ENCODE results near the gene AATK.

The AATK gene

GRCh38 chr17:81125573-81126081, 40.4 kb downstream of the AATK start:
- DNase-seq, result no peak

DNA sequence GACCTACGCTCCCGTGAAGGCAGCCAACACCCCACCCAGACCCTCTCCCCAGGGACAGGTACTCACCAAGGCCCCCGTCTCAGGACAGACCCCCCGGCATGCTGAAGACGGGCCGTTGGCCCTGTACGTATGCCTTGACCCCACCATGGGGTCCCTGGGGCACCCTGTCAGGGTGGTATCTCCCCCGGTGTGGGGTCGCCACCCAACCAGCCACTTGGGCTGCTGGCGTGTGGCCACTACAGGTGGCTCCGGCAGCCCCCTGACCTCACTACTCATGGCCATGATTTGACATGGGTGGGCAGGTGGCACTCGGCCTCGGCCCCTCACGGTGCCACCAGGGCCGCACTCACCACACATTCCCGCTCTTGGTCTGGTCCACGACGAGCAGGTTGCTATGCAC, 41.6 kb downstream of the AATK start:
- no peak for DNase-seq

GRCh38 chr17:81123052-81124048, 42.7 kb downstream of the AATK start:
- no peak for DNase-seq

DNA sequence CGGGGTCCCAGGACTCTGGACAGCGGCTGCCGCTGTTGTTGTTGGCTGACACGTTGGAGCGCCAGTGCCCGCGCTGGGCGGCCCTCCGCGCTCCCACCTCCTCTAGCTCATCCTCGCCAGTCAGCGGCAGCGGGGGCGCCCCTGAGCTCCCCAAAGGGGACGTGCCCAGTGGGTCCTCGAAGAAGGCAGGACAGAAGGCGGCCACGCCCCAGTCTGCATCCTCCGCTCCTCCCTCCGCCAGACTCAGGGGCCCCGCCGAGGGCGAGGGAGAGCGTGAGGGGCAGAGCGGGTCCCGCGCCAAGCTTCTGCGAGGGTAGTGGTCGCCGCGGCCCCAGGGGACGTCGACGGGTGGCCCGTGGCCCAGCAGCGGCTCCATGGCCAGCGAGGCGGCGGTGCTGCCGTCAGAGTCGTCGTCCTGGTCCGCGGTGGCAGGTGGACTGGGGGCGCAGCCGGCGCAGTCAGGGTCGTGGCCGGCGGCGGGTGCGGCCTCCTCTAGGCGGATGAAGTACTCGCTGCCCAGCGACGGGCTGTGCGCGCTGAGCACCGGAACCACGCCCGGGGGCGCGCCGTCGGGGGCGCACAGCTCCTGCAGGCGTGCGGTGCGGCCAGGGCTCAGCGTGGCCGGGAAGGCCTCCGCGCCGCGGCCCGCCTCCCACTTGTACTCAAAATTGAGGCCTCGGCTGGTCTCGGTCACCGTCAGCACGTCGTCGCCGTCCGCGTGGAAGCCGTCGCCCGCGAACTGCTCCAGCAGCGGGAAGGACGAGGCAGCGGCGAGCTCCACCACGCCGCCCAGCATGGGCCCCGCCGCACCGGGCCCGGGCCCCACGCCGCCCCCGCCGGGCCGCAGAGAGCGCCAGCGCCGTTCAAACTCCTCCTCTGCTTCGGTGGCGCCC, 43.9 kb downstream of the AATK start:
- no peak for DNase-seq

GRCh38 chr17:81120695-81121621, 45.1 kb downstream of the AATK start:
- DNase-seq, result no peak

- DNase-seq, result no peak
Observed at GRCh38 chr17:81120149-81120484, 45.9 kb downstream of the AATK start.

GRCh38 chr17:81119223-81120148, 46.5 kb downstream of the AATK start:
- DNase-seq, result peak; percentile 72

DNA sequence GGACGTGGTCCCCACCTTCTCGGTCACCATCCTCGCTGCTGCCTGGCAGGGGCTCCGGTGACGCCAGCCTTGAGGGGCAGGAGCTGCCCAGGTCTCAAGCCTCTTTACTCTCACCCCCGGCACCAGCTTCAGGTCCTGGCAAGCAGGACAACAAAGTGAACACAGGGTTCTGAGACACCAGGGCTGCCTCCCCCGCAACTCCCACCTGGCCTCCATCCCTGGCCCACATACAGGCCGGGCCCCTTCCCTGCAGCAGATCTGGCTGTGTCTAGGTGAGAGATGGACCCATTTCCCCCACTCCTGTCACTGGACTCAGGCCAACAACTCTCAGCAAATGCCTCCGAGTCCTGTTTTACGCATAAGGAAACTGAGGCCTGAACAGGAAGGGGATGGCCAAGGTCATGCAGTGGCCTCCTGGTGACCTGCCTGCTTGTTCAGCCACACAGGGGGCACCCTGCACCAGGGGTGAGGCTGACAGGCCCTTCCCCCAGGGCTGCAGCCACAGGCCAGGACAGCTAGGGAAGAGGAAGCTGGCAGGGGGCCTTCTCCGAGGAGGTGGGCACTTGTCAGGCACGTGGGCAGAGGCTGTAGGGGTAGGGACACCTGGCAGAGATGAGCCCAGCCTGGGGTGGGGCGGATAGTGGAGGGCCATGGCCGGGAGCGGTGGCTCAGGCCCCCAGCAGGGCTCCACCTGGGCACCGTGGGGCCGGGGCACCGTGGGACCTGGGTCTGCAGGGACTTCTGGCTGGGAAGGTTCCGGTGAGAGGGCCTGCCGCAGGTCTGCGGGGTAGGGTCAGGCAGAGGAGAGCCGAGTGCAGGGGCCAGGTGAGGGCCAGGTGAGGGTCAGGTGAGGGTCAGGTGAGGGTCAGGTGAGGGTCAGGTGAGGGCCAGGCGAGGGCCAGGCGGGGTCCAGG, 47.5 kb downstream of the AATK start:
- no peak for DNase-seq

DNA sequence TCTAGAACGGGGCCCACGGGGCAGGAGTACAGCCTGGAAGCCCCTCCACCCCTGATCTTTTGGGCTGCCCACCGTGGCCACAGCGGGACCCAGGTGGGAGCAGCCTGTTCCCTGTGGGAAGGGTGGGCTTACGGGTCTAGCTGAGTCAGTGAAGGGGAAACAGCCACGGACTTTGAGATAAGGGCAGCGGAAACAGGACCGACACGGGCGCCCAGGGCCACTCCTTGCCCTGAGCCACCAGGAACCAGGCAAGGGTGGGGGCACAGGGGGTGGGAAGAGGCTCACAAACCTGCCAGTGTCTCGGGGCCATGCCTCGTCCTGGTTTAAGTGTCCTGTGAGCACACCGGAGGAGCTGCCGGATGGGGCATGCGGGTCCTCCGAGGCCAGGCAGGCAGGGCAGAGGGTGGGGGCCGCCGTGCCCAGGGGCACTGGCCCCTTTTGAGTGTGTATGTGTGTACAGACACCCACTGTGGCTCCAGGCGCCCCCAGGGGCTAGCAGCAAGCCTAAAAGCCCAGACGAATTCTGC, 48.3 kb downstream of the AATK start:
- DNase-seq, result no peak

GRCh38 chr17:81116704-81117103, 49.3 kb downstream of the AATK start:
- no peak for DNase-seq

- no peak for DNase-seq
Observed at GRCh38 chr17:81115749-81116464, 50.1 kb downstream of the AATK start.

DNA sequence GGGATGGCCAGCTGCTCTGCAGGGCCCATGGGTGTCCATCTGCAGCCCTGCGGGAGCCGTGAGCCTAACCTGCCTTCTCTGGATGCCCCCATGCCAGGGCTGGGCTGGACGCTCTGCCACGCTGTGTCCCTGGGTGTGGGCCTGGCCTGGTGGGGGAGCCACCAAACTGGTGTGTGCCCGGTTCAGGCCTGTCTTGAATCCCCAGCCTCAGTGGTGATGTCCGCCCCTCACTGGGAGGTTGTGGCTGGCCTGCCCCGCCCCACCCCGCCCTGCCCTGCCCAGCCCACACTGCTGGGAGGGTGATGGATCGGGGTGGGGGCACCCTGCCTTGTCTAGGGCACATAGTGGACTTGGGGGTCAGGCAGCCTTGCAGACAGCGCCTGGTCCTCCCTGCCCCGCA, 50.8 kb downstream of the AATK start:
- DNase-seq, result no peak

DNA sequence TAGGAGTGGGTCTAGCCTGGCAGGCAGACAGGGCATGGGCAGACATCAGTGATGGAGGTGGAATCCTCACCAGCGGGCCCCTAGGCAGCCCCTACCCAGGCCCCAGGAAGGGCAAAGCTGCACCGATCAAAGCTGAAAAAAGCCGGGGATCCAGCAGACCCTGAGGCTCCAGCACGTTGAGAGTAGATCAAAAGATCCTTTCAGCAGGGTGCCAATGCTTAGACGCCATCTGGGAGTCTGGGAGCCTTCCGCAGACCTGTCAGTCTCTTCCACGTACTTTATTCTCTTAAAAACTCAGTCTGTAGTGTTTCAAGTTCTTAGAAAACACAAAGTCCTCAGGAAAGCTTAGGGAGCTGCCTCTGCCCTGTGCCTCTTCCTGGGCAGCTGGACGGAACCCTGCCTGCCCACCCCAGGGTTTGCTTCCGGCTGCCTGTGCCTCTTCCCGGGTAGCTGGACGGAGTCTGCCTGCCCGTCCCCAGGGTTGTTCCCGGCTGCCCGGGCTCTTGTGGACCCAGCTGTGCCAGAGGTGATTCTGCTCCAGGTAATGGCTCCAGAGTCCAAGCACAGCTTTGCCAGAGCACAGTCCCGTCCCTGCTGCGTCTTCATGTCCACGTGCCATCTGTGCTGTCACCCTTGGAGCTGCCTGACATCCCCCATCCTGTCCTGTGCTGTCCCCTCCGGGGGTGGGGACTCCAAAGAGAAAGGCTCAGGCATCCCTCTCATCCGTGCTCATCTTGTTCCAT, 51.5 kb downstream of the AATK start:
- no peak for DNase-seq

DNA sequence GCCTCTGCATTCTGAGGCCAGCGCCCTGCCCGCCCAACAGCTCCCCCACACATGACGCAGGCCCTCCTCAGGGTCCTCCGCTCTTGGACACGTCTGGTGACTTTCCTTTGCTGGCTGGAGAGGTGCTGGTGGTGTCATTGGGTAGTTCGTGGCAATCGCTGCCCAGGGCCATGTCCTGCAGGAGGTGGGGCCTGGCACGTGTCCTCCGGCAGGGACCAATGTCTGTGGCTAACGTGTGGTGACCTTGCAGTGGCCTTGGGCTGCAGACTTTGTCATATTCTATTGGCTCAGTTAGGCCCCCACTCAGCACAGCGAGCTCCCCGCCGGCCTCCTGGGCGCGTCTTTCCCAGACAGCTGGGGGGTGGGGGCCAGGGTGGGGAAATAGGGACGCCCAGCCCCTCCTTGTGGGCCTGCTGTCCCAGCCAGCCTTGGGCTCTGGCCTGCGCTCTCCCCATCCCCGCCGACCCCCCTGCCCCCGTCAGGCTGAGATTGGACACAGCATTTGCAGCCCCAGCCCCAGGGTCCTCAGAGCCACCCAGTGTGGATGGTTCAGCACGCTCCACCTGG, 52.8 kb downstream of the AATK start:
- DNase-seq, result no peak

DNA sequence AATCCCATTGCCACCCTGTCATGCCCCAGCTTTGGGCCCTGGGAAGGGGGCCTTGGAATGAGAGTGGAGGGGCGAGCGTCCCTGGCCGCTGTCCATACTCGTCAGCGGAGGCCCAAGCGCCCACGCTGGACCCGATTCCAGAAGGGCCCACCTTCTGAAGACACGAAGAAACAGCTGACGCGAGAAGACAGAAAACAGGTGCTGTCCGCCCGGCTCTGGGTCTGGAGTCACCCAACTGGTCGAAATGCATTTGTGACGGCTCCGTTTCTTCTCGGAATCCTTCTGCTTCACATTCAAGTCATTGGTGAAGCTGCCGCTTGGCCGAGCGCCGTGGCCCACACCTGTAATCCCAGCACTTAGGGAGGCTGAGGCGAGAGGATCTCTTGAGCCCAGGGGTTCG, 53.6 kb downstream of the AATK start:
- DNase-seq, result no peak

DNA sequence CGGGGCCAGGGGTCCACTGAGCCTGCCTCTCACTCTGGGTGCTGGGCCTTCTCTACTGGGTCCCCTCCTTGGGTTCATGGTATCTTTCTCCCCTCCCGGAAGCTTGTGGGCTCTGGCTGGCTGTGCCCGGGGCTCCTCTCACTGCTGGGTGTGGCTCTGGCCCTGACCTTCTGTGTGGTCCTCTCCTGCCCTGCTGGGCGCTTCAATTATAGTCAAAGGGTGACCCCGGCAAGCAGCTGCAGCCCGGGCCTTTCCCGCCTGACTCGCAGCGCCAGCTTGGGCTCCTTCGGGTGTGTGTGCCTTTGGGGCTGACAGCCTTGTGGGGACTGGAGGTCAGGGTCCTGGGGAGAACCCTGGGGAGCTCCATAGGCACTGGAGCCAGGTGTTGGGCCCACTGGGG, 55.0 kb downstream of the AATK start:
- no peak for DNase-seq

GRCh38 chr17:81110488-81111040, 55.5 kb downstream of the AATK start:
- no peak for DNase-seq

DNA sequence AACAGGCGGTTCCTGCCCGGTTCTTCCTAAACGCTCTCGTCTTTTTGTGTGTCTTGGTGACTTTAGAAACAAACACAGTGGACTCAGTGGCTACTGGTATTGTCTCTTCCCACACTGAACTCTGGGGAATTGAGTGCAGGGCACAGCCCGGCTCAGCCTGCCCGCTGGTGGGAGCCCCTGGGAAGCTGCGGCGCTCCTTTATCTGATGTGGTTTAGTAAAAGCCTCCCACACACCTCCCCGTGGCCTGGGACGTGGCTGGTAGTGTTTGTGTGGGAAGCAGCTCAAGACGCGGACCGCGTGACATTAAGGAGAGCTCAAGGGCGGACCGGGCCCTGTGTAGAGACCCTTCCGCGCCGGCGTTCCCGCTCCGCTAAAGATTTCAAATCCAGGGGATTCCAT, 56.1 kb downstream of the AATK start:
- no peak for DNase-seq

All from NCI-H1436 treated with DMSO at 0.1 percent for 48 hours (cell line).